H9 (cell line): ENCODE data around the gene CORIN. TPM values are rescaled to one million over a fixed set of nuclear protein-coding genes. Genes with fewer than 3 reads are reported as not detected.

Experiments
- DNase-seq: peaks from one replicate; pipeline ENCODE4 v3.0.0-alpha.2; 2017
- H2AFZ ChIP-seq: one replicate; pipeline ENCODE4 v1.6.1; 2013; ENCODE audit warnings: mild to moderate bottlenecking, low read length, control low read depth, moderate library complexity
- H2AK5ac ChIP-seq: 2 replicates; pipeline ENCODE4 v1.6.1; 2013; ENCODE audit warnings: low read length, control low read depth, mixed read lengths; ENCODE audit not compliant: insufficient read length
- H2BK120ac ChIP-seq: one replicate; pipeline ENCODE4 v1.6.1; 2013; ENCODE audit warnings: low read depth, mild to moderate bottlenecking, low read length, control low read depth, inconsistent platforms; ENCODE audit not compliant: poor library complexity, severe bottlenecking
- H2BK12ac ChIP-seq: 2 replicates; pipeline ENCODE4 v1.6.1; 2013; ENCODE audit warnings: low read length, control low read depth, mixed read lengths, low read depth; ENCODE audit not compliant: insufficient read length
- H2BK15ac ChIP-seq: 2 replicates; pipeline ENCODE4 v1.6.1; 2013; ENCODE audit warnings: low read depth, low read length, control low read depth
- H2BK20ac ChIP-seq: one replicate; pipeline ENCODE4 v1.6.1; 2013; ENCODE audit warnings: low read depth, mild to moderate bottlenecking, low read length, control low read depth, inconsistent platforms; ENCODE audit not compliant: poor library complexity, severe bottlenecking
- H2BK5ac ChIP-seq: 2 replicates; pipeline ENCODE4 v1.6.1; 2013; ENCODE audit warnings: low read length, control low read depth, mixed read lengths; ENCODE audit not compliant: insufficient read length
- H3K14ac ChIP-seq: 2 replicates; pipeline ENCODE4 v1.6.1; 2013; ENCODE audit warnings: low read length, control low read depth; ENCODE audit not compliant: insufficient read depth
- H3K18ac ChIP-seq: 2 replicates; pipeline ENCODE4 v1.6.1; 2013; ENCODE audit warnings: low read depth, mild to moderate bottlenecking, mixed read lengths, low read length, control low read depth; ENCODE audit not compliant: insufficient read length
- H3K23ac ChIP-seq: 2 replicates; pipeline ENCODE4 v1.6.1; 2013; ENCODE audit warnings: low read length, control low read depth, mixed read lengths, low read depth; ENCODE audit not compliant: insufficient read length
- H3K23me2 ChIP-seq: 2 replicates; pipeline ENCODE4 v1.6.1; 2013; ENCODE audit warnings: low read depth, mild to moderate bottlenecking, mixed read lengths, low read length, control low read depth; ENCODE audit not compliant: insufficient read length, poor library complexity, severe bottlenecking
- H3K27ac ChIP-seq: 2 replicates; pipeline ENCODE4 v1.5.1; 2013; ENCODE audit warnings: low read length, control low read depth, mixed read lengths, low read depth; ENCODE audit not compliant: insufficient read length
- H3K27me3 ChIP-seq: 2 replicates; pipeline ENCODE4 v1.6.1; 2013; ENCODE audit warnings: low read length, control low read depth, inconsistent platforms; ENCODE audit not compliant: insufficient read depth
- H3K4ac ChIP-seq: 2 replicates; pipeline ENCODE4 v1.6.1; 2013; ENCODE audit warnings: low read depth, mild to moderate bottlenecking, control low read depth, inconsistent platforms, low read length, moderate library complexity
- H3K4me1 ChIP-seq: 2 replicates; pipeline ENCODE4 v1.6.1; 2013; ENCODE audit warnings: low read length, control low read depth, inconsistent platforms; ENCODE audit not compliant: insufficient read depth
- H3K4me2 ChIP-seq: 2 replicates; pipeline ENCODE4 v1.6.1; 2013; ENCODE audit warnings: low read length, control low read depth, mixed read lengths; ENCODE audit not compliant: insufficient read length, insufficient read depth
- H3K56ac ChIP-seq: 2 replicates; pipeline ENCODE4 v1.6.1; 2013; ENCODE audit warnings: low read depth, mild to moderate bottlenecking, mixed read lengths, low read length, control low read depth; ENCODE audit not compliant: insufficient read length
- H3K79me1 ChIP-seq: 2 replicates; pipeline ENCODE4 v1.6.1; 2013; ENCODE audit warnings: low read depth, mild to moderate bottlenecking, moderate library complexity, low read length, control low read depth, inconsistent platforms; ENCODE audit not compliant: insufficient read depth, poor library complexity, severe bottlenecking
- H3K79me2 ChIP-seq: 2 replicates; pipeline ENCODE4 v1.6.1; 2013; ENCODE audit warnings: low read length, control low read depth, inconsistent platforms; ENCODE audit not compliant: insufficient read depth
- H3K9ac ChIP-seq: 2 replicates; pipeline ENCODE4 v1.6.1; 2013; ENCODE audit warnings: low read length, control low read depth, mixed read lengths; ENCODE audit not compliant: insufficient read length; ENCODE audit errors: extremely low read depth
- H3K9me3 ChIP-seq: one replicate; pipeline ENCODE4 v1.6.1; 2013; ENCODE audit warnings: low read depth, low read length, inconsistent platforms; ENCODE audit not compliant: control insufficient read depth
- H3T11ph ChIP-seq: one replicate; pipeline ENCODE4 v1.6.1; 2013; ENCODE audit warnings: mild to moderate bottlenecking, low read length, control low read depth, inconsistent platforms
- H4K20me1 ChIP-seq: one replicate; pipeline ENCODE4 v1.6.1; 2013; ENCODE audit not compliant: control insufficient read depth, insufficient read length, insufficient read depth
- H4K5ac ChIP-seq: 2 replicates; pipeline ENCODE4 v1.6.1; 2013; ENCODE audit warnings: low read depth, mild to moderate bottlenecking, mixed read lengths, low read length, control low read depth; ENCODE audit not compliant: insufficient read length
- H4K8ac ChIP-seq: replicated peaks from 2 replicates; pipeline ENCODE4 v1.6.1; 2013; ENCODE audit warnings: low read length, control low read depth, mixed read lengths, low read depth; ENCODE audit not compliant: insufficient read length
- H4K91ac ChIP-seq: 2 replicates; pipeline ENCODE4 v1.6.1; 2013; ENCODE audit warnings: low read depth, mild to moderate bottlenecking, moderate library complexity, mixed read lengths, low read length, control low read depth; ENCODE audit not compliant: insufficient read length
- H3K27ac Mint-ChIP-seq, 3 experiments: 2 replicates in 2 of 3; 3 replicates in 1 of 3; pipeline ENCODE4 v1.8.0; 2020 to 2021; ENCODE audit warnings: mixed read lengths in 3 of 3, mild to moderate bottlenecking in 1 of 3, moderate library complexity in 1 of 3
- H3K27me3 Mint-ChIP-seq: 2 replicates; pipeline ENCODE4 v1.8.0; 2021; ENCODE audit warnings: low read depth, mild to moderate bottlenecking, moderate library complexity, mixed read lengths
- H3K36me3 Mint-ChIP-seq, 3 experiments: 2 replicates in 2 of 3; 3 replicates in 1 of 3; pipeline ENCODE4 v1.8.0; 2020 to 2021; ENCODE audit warnings: low read depth in 3 of 3, mixed read lengths in 3 of 3; ENCODE audit not compliant: insufficient read depth in 1 of 3
- H3K4me1 Mint-ChIP-seq, 2 experiments: 2 replicates each; pipeline ENCODE4 v1.8.0; 2020; ENCODE audit warnings: mixed read lengths in 2 of 2
- H3K4me3 Mint-ChIP-seq, 2 experiments: 2 replicates in 1 of 2; 3 replicates in 1 of 2; pipeline ENCODE4 v1.8.0; 2020 to 2021; ENCODE audit warnings: mild to moderate bottlenecking in 2 of 2, mixed read lengths in 2 of 2, moderate library complexity in 1 of 2
- H3K9me3 Mint-ChIP-seq, 2 experiments: 2 replicates in 1 of 2; 3 replicates in 1 of 2; pipeline ENCODE4 v1.8.0; 2020; ENCODE audit warnings: mild to moderate bottlenecking in 2 of 2, mixed read lengths in 2 of 2, moderate library complexity in 1 of 2
- WGBS: extraction: QIAGEN DNeasy Blood & Tissue Kit; methylation state at CpG from one replicate; pipeline ENCODE4 v1.1.7; 2013; ENCODE audit warnings: missing lambda C conversion rate, low lambda C conversion rate, mixed read lengths; ENCODE audit not compliant: insufficient read length; ENCODE audit errors: extremely low coverage; 5-methylcytosine and 5-hydroxymethylcytosine counted together
- total RNA-seq: library from RNA; stranded (reverse); gene quantifications from 2 replicates; pipeline ENCODE4 v1.2.1, GENCODE V29; 2021
- TF ChIP-seq, protein P1 (sequence below): fragments of 200-600 bp; sonication (generic); conservative IDR thresholded peaks from 3 replicates; pipeline ENCODE4 v1.8.0; 2021; ENCODE audit warnings: antibody characterized with exemption, mild to moderate bottlenecking

The CORIN gene
- total RNA-seq, 1 experiment from 2014 or later, result 0.39 TPM

DNA sequence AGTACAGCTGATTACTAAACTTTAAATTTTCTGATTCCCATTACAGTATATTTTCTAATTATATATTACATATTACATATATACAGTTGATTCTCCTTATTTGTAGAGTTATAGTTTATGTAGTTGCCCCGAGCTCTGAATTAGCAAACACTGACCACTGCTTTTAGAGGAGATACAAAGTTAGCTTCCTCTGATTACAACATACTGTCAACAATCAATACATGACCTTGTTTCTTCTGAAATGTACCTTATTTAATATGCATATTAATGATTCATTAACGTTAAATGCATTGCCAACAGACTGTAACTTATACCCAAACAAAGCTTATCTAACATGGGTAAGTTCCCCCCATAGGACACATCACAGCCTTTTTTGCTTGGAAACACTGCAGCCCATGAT is 271.3 kb downstream of the CORIN start:
- Histone ChIP-seq H3K79me2 (no peaks in the 10 kb centered on the region), H2BK20ac (no peak overlapping the region), H3K79me1 (no peaks in the 10 kb centered on the region), H3K4me2 (no peak overlapping the region), H2BK15ac (no peak overlapping the region), H3K4ac (no peak overlapping the region), H4K20me1 (no peaks in the 10 kb centered on the region), H2AFZ (no peak overlapping the region), H3K23ac (no peak overlapping the region), H3K18ac (no peak overlapping the region), H2BK12ac (no peak overlapping the region), H3K56ac (no peak overlapping the region), H2AK5ac (no peak overlapping the region), H4K5ac (no peak overlapping the region), H4K8ac (no peak overlapping the region), H2BK120ac (no peak overlapping the region), H3K4me1 (no peaks in the 10 kb centered on the region), H2BK5ac (no peak overlapping the region), H4K91ac (no peak overlapping the region), H3K14ac (no peak overlapping the region), H3K9me3 (no peaks in the 10 kb centered on the region), H3K23me2 (no peaks in the 10 kb centered on the region), H3K9ac (no peak overlapping the region), H3T11ph (no peak overlapping the region), H3K27ac (no peak overlapping the region), H3K27me3 (no peaks in the 10 kb centered on the region)
- no peaks in the 10 kb centered on the region for H3K36me3 Mint-ChIP-seq
- no peak overlapping the region for H3K4me3 Mint-ChIP-seq
- TF ChIP-seq, protein P1, sequence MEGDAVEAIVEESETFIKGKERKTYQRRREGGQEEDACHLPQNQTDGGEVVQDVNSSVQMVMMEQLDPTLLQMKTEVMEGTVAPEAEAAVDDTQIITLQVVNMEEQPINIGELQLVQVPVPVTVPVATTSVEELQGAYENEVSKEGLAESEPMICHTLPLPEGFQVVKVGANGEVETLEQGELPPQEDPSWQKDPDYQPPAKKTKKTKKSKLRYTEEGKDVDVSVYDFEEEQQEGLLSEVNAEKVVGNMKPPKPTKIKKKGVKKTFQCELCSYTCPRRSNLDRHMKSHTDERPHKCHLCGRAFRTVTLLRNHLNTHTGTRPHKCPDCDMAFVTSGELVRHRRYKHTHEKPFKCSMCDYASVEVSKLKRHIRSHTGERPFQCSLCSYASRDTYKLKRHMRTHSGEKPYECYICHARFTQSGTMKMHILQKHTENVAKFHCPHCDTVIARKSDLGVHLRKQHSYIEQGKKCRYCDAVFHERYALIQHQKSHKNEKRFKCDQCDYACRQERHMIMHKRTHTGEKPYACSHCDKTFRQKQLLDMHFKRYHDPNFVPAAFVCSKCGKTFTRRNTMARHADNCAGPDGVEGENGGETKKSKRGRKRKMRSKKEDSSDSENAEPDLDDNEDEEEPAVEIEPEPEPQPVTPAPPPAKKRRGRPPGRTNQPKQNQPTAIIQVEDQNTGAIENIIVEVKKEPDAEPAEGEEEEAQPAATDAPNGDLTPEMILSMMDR, result no peak
- DNase-seq, result no peak
- no peaks in the 10 kb centered on the region for H3K27me3 Mint-ChIP-seq
- H3K9me3 Mint-ChIP-seq, result no peaks in the 10 kb centered on the region
- WGBS, result no CpG with 5 or more reads among the region's 2 CpGs
- H3K4me1 Mint-ChIP-seq, result peaks cover 0 to 4% of the 10 kb centered on the region in 2 experiments; a peak in 2 of 4 replicates
- no peak overlapping the region for H3K27ac Mint-ChIP-seq
